Left lung (tissue), 10 donors: ENCODE data around the gene LRIT1. TPM values are rescaled to one million over a fixed set of nuclear protein-coding genes. Genes with fewer than 3 reads are reported as not detected.

ENCODE experiments used
- ATAC-seq: fragments of 200-7000 bp; cut with Tn5 transposase; one replicate; pipeline ENCODE4 v1.9.1; 2020; ENCODE audit warnings: moderate library complexity
- DNase-seq, 4 donors: peaks; one replicate each; pipeline ENCODE4 v3.0.0-alpha.2; 2013 to 2020
- H3K27ac ChIP-seq, 2 donors: fragments of 200-600 bp; sonication (generic) in 1 of 2; one replicate each; pipeline versions ENCODE4 v1.5.0 to v1.8.0; 2020 to 2021
- H3K27me3 ChIP-seq, 2 donors: fragments of 200-600 bp; sonication (generic) in 1 of 2; one replicate each; pipeline versions ENCODE4 v1.5.0 to v1.8.0; 2020 to 2021
- H3K36me3 ChIP-seq, 2 donors: fragments of 200-600 bp; sonication (generic) in 1 of 2; one replicate each; pipeline versions ENCODE4 v1.5.0 to v1.8.0; 2020 to 2021
- H3K4me1 ChIP-seq, 2 donors: fragments of 200-600 bp; one replicate each; pipeline ENCODE4 v1.8.0; 2021
- H3K4me3 ChIP-seq, 2 donors: fragments of 200-600 bp; sonication (generic) in 1 of 2; one replicate each; pipeline versions ENCODE4 v1.5.0 to v1.8.0; 2020 to 2021; ENCODE audit warnings: mild to moderate bottlenecking in 1 of 2
- H3K9me3 ChIP-seq, 2 donors: fragments of 200-600 bp; sonication (generic) in 1 of 2; one replicate each; pipeline versions ENCODE4 v1.5.0 to v1.8.0; 2020 to 2021
- intact Hi-C, 2 donors: fragments of 100-400 bp; cut with DNase I; formaldehyde crosslinking; loops; one replicate each; pipeline versions ENCODE4 v1.11.2 to v1.14.2; 2022
- polyA plus RNA-seq, 6 donors: library from polyadenylated mRNA; unstranded; fragments of 120-200 nt; gene quantifications; one replicate each; pipeline ENCODE4 v1.2.1, GENCODE V29; 2013; ENCODE audit not compliant: insufficient read length in 6 of 6
- total RNA-seq, 2 donors: library from RNA; stranded (reverse); fragmentation: NEBNext Ultra II Directional; extraction: Animal tissue kit (Norgen Biotek cat#: 25700); gene quantifications; one replicate each; pipeline ENCODE4 v1.2.1, GENCODE V29; 2021
- TF ChIP-seq, protein P1 (sequence below), 2 donors: fragments of 200-600 bp; sonication (generic) in 1 of 2; IDR thresholded peaks; one replicate each; pipeline versions ENCODE4 v1.5.0 to v1.8.0; 2021; ENCODE audit warnings: antibody characterized with exemption in 2 of 2
- donor health status: DM: no; HTN: yes; CAD: no.
- donor health status: DM: no; HTN: no; CAD: no.

LRIT1 gene
- total and polyA plus RNA-seq, 8 donors: not detected

DNA sequence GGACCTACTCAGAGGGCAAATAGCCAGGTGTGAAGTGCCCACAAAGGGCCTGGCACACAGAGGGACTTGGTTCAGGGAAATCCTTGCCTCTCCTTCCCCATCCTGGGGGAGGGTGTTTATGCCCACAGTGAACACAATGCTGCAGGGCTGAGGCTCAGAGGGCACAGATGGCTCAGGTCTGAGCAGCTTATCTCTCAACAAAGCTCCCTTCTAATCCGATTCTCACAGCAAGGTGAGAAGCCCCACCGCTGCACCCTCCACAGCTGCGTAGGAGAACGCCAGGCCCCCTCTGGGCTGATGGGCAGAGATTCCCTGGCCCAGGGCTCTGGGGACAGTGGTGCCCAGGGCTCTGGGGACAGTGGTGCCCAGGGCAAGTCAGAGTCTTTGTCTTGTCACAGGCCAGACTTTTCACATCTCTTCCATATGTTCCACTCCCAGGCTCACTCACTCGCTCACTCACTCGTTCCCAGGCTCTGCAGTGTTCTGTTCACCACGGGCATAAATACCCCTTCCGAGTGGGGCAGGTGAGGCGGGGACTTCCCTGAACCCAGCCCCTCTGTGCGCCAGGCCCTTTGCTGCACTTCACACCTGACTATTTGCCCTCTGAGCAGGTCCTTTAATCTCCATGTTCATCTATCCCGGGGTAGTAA lies 55.7 kb downstream of the LRIT1 start:
- no peak overlapping the region for H3K27ac ChIP-seq
- ATAC-seq (peak; percentile 25), DNase-seq (no peak)
- peaks cover 0 to 20% of the 10 kb centered on the region in 2 donors for H3K27me3 ChIP-seq
- TF ChIP-seq, protein P1, sequence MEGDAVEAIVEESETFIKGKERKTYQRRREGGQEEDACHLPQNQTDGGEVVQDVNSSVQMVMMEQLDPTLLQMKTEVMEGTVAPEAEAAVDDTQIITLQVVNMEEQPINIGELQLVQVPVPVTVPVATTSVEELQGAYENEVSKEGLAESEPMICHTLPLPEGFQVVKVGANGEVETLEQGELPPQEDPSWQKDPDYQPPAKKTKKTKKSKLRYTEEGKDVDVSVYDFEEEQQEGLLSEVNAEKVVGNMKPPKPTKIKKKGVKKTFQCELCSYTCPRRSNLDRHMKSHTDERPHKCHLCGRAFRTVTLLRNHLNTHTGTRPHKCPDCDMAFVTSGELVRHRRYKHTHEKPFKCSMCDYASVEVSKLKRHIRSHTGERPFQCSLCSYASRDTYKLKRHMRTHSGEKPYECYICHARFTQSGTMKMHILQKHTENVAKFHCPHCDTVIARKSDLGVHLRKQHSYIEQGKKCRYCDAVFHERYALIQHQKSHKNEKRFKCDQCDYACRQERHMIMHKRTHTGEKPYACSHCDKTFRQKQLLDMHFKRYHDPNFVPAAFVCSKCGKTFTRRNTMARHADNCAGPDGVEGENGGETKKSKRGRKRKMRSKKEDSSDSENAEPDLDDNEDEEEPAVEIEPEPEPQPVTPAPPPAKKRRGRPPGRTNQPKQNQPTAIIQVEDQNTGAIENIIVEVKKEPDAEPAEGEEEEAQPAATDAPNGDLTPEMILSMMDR (IDR thresholded peaks at IDR 0.05): no peak
- no peak overlapping the region for H3K4me3 ChIP-seq
- H3K36me3 ChIP-seq: no peaks in the 10 kb centered on the region
- H3K4me1 ChIP-seq: no peaks in the 10 kb centered on the region
- no peaks in the 10 kb centered on the region for H3K9me3 ChIP-seq
- intact Hi-C loops: no loop called here

DNA sequence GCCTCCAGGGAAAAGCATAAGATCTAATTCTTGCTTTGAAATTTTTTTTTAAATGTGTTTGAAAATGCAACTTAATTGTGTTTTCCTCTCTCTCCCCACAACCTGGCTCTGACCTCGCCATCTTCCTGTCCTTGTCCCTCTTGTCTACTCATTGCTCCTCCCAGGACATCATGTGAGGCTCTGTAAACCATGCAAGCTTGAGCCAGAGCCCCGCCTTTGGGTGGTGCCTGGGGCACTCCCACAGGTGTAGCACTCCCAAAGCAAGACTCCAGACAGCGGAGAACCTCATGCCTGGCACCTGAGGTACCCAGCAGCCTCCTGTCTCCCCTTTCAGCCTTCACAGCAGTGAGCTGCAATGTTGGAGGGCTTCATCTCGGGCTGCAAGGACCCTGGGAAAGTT lies 56.8 kb downstream of the LRIT1 start:
- Histone ChIP-seq H3K4me1 (no peaks in the 10 kb centered on the region), H3K4me3 (no peak overlapping the region), H3K27me3 (peaks cover 0 to 14% of the 10 kb centered on the region in 2 donors), H3K9me3 (no peaks in the 10 kb centered on the region), H3K36me3 (no peaks in the 10 kb centered on the region), H3K27ac (no peak overlapping the region)
- no peak for ATAC-seq
- no peak for DNase-seq
- intact Hi-C loops: no loop called here
- TF ChIP-seq, protein P1 (IDR thresholded peaks at IDR 0.05): no peak

DNA sequence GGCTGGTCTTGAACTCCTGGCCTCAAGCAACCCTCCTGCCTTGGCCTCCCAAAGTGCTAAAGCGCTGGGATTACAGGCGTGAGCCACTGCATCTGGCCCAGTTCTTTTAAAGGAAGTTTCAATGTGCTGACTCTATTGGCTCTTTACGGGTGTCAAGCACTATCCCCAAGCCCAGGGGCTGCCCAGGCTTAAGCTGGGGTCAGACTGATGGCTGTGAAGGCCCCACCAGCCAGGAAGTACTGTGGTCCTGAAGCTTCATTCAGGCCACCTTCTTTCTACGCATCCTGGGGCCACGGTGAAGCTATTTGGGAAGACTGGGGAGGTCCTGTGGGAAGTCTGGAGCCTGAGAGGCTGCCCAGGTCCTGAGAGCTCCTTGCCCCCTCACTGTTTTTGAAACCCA lies 59.7 kb downstream of the LRIT1 start:
- TF ChIP-seq, protein P1 (IDR thresholded peaks at IDR 0.05): no peak
- intact Hi-C loops: no loop called here
- Histone ChIP-seq H3K4me1 (no peaks in the 10 kb centered on the region), H3K4me3 (no peak overlapping the region), H3K36me3 (no peaks in the 10 kb centered on the region), H3K27me3 (peaks cover 0 to 14% of the 10 kb centered on the region in 2 donors), H3K9me3 (no peaks in the 10 kb centered on the region), H3K27ac (no peak overlapping the region)
- no peak for DNase-seq
- ATAC-seq: no peak

Other genes with a start within 250 kb of the LRIT1 start
- 100 to 1,000 TPM; 130 to 151 TPM for gene GHITM, start 102.0 kb downstream of the LRIT1 start, total RNA-seq
- 100 to 1,000 TPM; 104 to 126 (median 117) TPM for gene GHITM, start 102.0 kb downstream of the LRIT1 start, polyA plus RNA-seq
- not detected for gene GPR15LG, start 67.7 kb downstream of the LRIT1 start, total RNA-seq
- not detected for gene GPR15LG, start 67.7 kb downstream of the LRIT1 start, polyA plus RNA-seq
- under 1 TPM; 0.38 to 0.94 TPM for gene CDHR1, start 47.0 kb downstream of the LRIT1 start, total RNA-seq
- under 1 TPM; 0.10 to 0.34 (median 0.28) TPM for gene CDHR1, start 47.0 kb downstream of the LRIT1 start, polyA plus RNA-seq
- gene LRIT2, start 16.0 kb downstream of the LRIT1 start, total RNA-seq: not detected
- not detected for gene LRIT2, start 16.0 kb downstream of the LRIT1 start, polyA plus RNA-seq
- not detected for gene RGR, start 3.5 kb upstream of the LRIT1 start, total RNA-seq
- gene RGR, start 3.5 kb upstream of the LRIT1 start, polyA plus RNA-seq: under 1 TPM in 2 of 6 donors, not detected in 4; 0.26 to 0.27 TPM
- 10 to 100 TPM; 56.5 to 65.5 TPM for gene CCSER2, start 87.0 kb upstream of the LRIT1 start, total RNA-seq
- gene CCSER2, start 87.0 kb upstream of the LRIT1 start, polyA plus RNA-seq: 10 to 100 TPM; 32.7 to 38.6 (median 36.5) TPM